SK-N-SH (cell line): ENCODE results near the gene SEC61B.

Experiments
- CTCF ChIP-seq: fragments of 200-600 bp; sonication (generic); IDR thresholded peaks from 2 replicates; pipeline ENCODE4 v1.6.1; 2017; ENCODE audit warnings: antibody characterized with exemption, mild to moderate bottlenecking, moderate library complexity
- EP300 ChIP-seq, 2 experiments: IDR thresholded peaks; 2 replicates each; pipeline versions ENCODE4 v1.4.0 to v1.6.1; 2012; ENCODE audit warnings: borderline replicate concordance in 1 of 2, low read depth in 1 of 2, low read length in 1 of 2
- FOSL2 ChIP-seq: IDR thresholded peaks from 2 replicates; pipeline ENCODE4 v1.4.0; 2012; ENCODE audit warnings: low read depth, mild to moderate bottlenecking, moderate library complexity, borderline replicate concordance
- MAX ChIP-seq: IDR thresholded peaks from 2 replicates; pipeline ENCODE4 v1.4.0; 2012; ENCODE audit warnings: low read depth
- MEF2A ChIP-seq: IDR thresholded peaks from 2 replicates; pipeline ENCODE4 v1.4.0; 2012; ENCODE audit warnings: low read depth, borderline replicate concordance
- NRF1 ChIP-seq: IDR thresholded peaks from 2 replicates; pipeline ENCODE4 v1.6.1; 2012; ENCODE audit warnings: low read depth, mild to moderate bottlenecking, low read length
- PBX3 ChIP-seq: IDR thresholded peaks from 2 replicates; pipeline ENCODE4; 2012
- POLR2AphosphoS5 ChIP-seq: IDR thresholded peaks from 2 replicates; pipeline ENCODE4 v1.6.1; 2012; ENCODE audit warnings: low read depth, low read length
- RAD21 ChIP-seq: IDR thresholded peaks from 2 replicates; pipeline ENCODE4 v1.6.1; 2012; ENCODE audit warnings: mild to moderate bottlenecking, low read length
- REST ChIP-seq: IDR thresholded peaks from 2 replicates; pipeline ENCODE4 v1.6.1; 2012; ENCODE audit warnings: mild to moderate bottlenecking, low read depth, low read length, moderate library complexity
- RXRA ChIP-seq: IDR thresholded peaks from 2 replicates; pipeline ENCODE4 v1.4.0; 2012; ENCODE audit warnings: low read depth, mild to moderate bottlenecking, borderline replicate concordance
- SMC3 ChIP-seq: IDR thresholded peaks from 2 replicates; pipeline ENCODE4 v1.6.1; 2012; ENCODE audit warnings: low read depth, low read length, improper control_type of control experiment
- TAF1 ChIP-seq: IDR thresholded peaks from 2 replicates; pipeline ENCODE4 v1.6.1; 2012; ENCODE audit warnings: low read depth, mild to moderate bottlenecking, low read length, moderate library complexity, borderline replicate concordance
- TCF12 ChIP-seq: IDR thresholded peaks from 2 replicates; pipeline ENCODE4 v1.4.0; 2012

GRCh38 chr9:99193466-99193821 lies 28.6 kb upstream of the SEC61B start:
- no peak for TF ChIP-seq SMC3
- no peak for TF ChIP-seq POLR2AphosphoS5
- no peak for TF ChIP-seq CTCF
- TF ChIP-seq RAD21, result no peak
- no peak for TF ChIP-seq TAF1
- no peak for TF ChIP-seq REST
- TF ChIP-seq EP300 (IDR thresholded peaks at IDR 0.05; ENCODE audit: borderline replicate concordance in 1 of 2, low read depth in 1 of 2, low read length in 1 of 2), result no peak
- no peak for TF ChIP-seq MAX
- TF ChIP-seq PBX3, result no peak
- TF ChIP-seq MEF2A, result no peak
- no peak for TF ChIP-seq RXRA
- no peak for TF ChIP-seq TCF12
- TF ChIP-seq NRF1, result no peak
- no peak for TF ChIP-seq FOSL2
